HepG2 (cell line): ENCODE data around the gene SLC51B. TPM values are rescaled to one million over a fixed set of nuclear protein-coding genes. Genes with fewer than 3 reads are reported as not detected.

Experiments used
- ATAC-seq: fragments of 200-7000 bp; cut with Tn5 transposase; 3 replicates; pipeline ENCODE4 v1.9.1; 2020; ENCODE audit warnings: mild to moderate bottlenecking, moderate library complexity
- BruUV-seq: library from RNA; stranded (reverse); fragments of 400-500 nt; replicated peaks from 2 replicates; lab custom pipeline; 2021; lab: Mats Ljungman, UMichigan
- CTCF ChIA-PET: fragments of 300-600 bp; formaldehyde crosslinking; extraction: SDS; loops from one replicate; lab custom pipeline; 2021; ENCODE audit warnings: low total read pairs, inconsistent platforms, low intra/inter-chr PET ratio; lab: Yijun Ruan, JAX
- POLR2A ChIA-PET: fragments of 350-600 bp; sonication (Branson Sonifier 250); formaldehyde crosslinking; loops from one replicate; lab custom pipeline; 2020; ENCODE audit warnings: antibody characterized with exemption, inconsistent platforms; lab: Yijun Ruan, JAX
- DNase-seq: peaks from one replicate; pipeline ENCODE4 v3.0.0-alpha.2; 2015; ENCODE audit warnings: low spot score
- FAIRE-seq: peaks from 3 replicates; lab custom pipeline; 2011; peaks lifted over from hg19 to GRCh38; lab: Jason Lieb, UNC
- H2AFZ ChIP-seq: one replicate; pipeline ENCODE4 v1.6.1; 2011; ENCODE audit warnings: low read length, inconsistent platforms
- H3K27ac ChIP-seq: fragments of 300-600 bp; 3 replicates; pipeline ENCODE4 v1.8.0; 2011; ENCODE audit warnings: mixed run types, mild to moderate bottlenecking, mixed read lengths, low read length, inconsistent platforms; ENCODE audit not compliant: insufficient read depth; ENCODE audit errors: extremely low read length
- H3K27me3 ChIP-seq, 2 experiments: fragments of 200-600 bp in 1 of 2; 2 replicates in 1 of 2; 3 replicates in 1 of 2; pipeline versions ENCODE4 v1.6.0 to v1.8.0; 2011; ENCODE audit warnings: low read length in 2 of 2, mild to moderate bottlenecking in 2 of 2, moderate library complexity in 2 of 2, inconsistent platforms in 1 of 2; ENCODE audit not compliant: insufficient read depth in 2 of 2, control insufficient read depth in 1 of 2
- H3K36me3 ChIP-seq, 2 experiments: fragments of 200-600 bp in 1 of 2; replicated peaks in 1 of 2; 2 replicates in 1 of 2; 3 replicates in 1 of 2; pipeline versions ENCODE4 v1.5.1 to v1.8.0; 2011; ENCODE audit warnings: low read length in 2 of 2, inconsistent platforms in 1 of 2; ENCODE audit not compliant: insufficient read depth in 2 of 2, control insufficient read depth in 1 of 2
- H3K4me1 ChIP-seq: 2 replicates; pipeline ENCODE4 v1.5.1; 2012; ENCODE audit warnings: low read length, inconsistent platforms; ENCODE audit not compliant: insufficient read depth
- H3K4me2 ChIP-seq: 2 replicates; pipeline ENCODE4 v1.6.0; 2011; ENCODE audit warnings: low read depth, low read length, inconsistent platforms
- H3K4me3 ChIP-seq, 3 experiments: fragments of 200-600 bp in 1 of 3; sonication (generic), shearing (Covaris generic) in 1 of 3; replicated peaks in 1 of 3; 2 replicates each; pipeline ENCODE4 v1.5.1; 2011 to 2016; ENCODE audit warnings: low read length in 3 of 3, inconsistent platforms in 2 of 3, low read depth in 2 of 3, mild to moderate bottlenecking in 2 of 3, control low read depth in 1 of 3, mixed read lengths in 1 of 3; ENCODE audit not compliant: insufficient read depth in 1 of 3
- H3K79me2 ChIP-seq: one replicate; pipeline ENCODE4 v1.6.1; 2011; ENCODE audit warnings: low read length, inconsistent platforms; ENCODE audit not compliant: insufficient read depth
- H3K9ac ChIP-seq: 2 replicates; pipeline ENCODE4 v1.6.0; 2011; ENCODE audit warnings: mild to moderate bottlenecking, low read depth, low read length, inconsistent platforms; ENCODE audit not compliant: insufficient read depth
- H3K9me3 ChIP-seq: 2 replicates; pipeline ENCODE4 v1.5.1; 2012; ENCODE audit warnings: mild to moderate bottlenecking, low read length
- H4K20me1 ChIP-seq: 2 replicates; pipeline ENCODE4 v1.6.0; 2011; ENCODE audit warnings: inconsistent platforms, mild to moderate bottlenecking, low read length, moderate library complexity; ENCODE audit not compliant: insufficient read depth
- FOXP1 ChIP-seq, 2 experiments: fragments of 450-650 bp in 1 of 2; IDR thresholded peaks; 2 replicates each; pipeline ENCODE4 v1.6.1; 2017 to 2018; ENCODE audit warnings: antibody characterized with exemption in 1 of 2
- KLF15 ChIP-seq: sonication (generic); formaldehyde crosslinking; IDR thresholded peaks from 2 replicates; pipeline ENCODE4 v1.8.1; 2023; ENCODE audit warnings: borderline replicate concordance, mild to moderate bottlenecking, inconsistent platforms, missing genetic modification reagents, mixed read lengths
- MATR3 ChIP-seq: sonication (generic); formaldehyde crosslinking; IDR thresholded peaks from 2 replicates; pipeline ENCODE4 v1.4.0; 2020; ENCODE audit warnings: missing genetic modification reagents
- NR2F1 ChIP-seq, 2 experiments: fragments of 450-650 bp in 1 of 2; formaldehyde crosslinking in 1 of 2; IDR thresholded peaks; 2 replicates each; pipeline versions ENCODE4 v1.5.0 to v1.6.1; 2016 to 2020; ENCODE audit warnings: mild to moderate bottlenecking in 1 of 2, missing compliant biosample characterization in 1 of 2, missing genetic modification reagents in 1 of 2, moderate library complexity in 1 of 2
- RCOR2 ChIP-seq: IDR thresholded peaks from 2 replicates; pipeline ENCODE4 v1.6.1; 2016; ENCODE audit warnings: missing biosample characterization, missing genetic modification reagents
- THYN1 ChIP-seq: sonication (generic); formaldehyde crosslinking; IDR thresholded peaks from 2 replicates; pipeline ENCODE4 v1.8.1; 2023; ENCODE audit warnings: low read depth, mild to moderate bottlenecking, moderate library complexity, missing genetic modification reagents, borderline replicate concordance
- ZFY ChIP-seq: sonication (generic); formaldehyde crosslinking; IDR thresholded peaks from 2 replicates; pipeline ENCODE4 v1.4.0; 2020; ENCODE audit warnings: missing genetic modification reagents
- ZNF33A ChIP-seq: sonication (generic); formaldehyde crosslinking; IDR thresholded peaks from 2 replicates; pipeline ENCODE4 v1.5.1; 2020; ENCODE audit warnings: missing genetic modification reagents, mild to moderate bottlenecking, moderate library complexity, borderline replicate concordance
- ZNF891 ChIP-seq: sonication (generic); formaldehyde crosslinking; IDR thresholded peaks from 2 replicates; pipeline ENCODE4 v1.5.0; 2020; ENCODE audit warnings: mild to moderate bottlenecking, missing genetic modification reagents
- WGBS: methylation state at CpG from one replicate; pipeline ENCODE4 v1.1.6; 2017; ENCODE audit warnings: low lambda C conversion rate; 5-methylcytosine and 5-hydroxymethylcytosine counted together
- in situ Hi-C: cut with HindIII; loops from 2 replicates; pipeline ENCODE4 v1.10.0; 2017; ENCODE audit warnings: low pct_unique_long_range_greater_than_20kb; ENCODE audit not compliant: extremely low pct_ligation_motif_present
- intact Hi-C: fragments of 100-400 bp; cut with micrococcal nuclease; formaldehyde crosslinking; loops from one replicate; pipeline ENCODE4 v1.10.0; 2022; ENCODE audit not compliant: unreplicated experiment
- polyA plus RNA-seq, 8 experiments: library from polyadenylated mRNA; depleted of rRNA in 3 of 8; stranded (reverse) in 7 of 8; unstranded in 1 of 8; fragments of >200 nt; fragmentation: Illumina TruSeq in 4 of 8; extraction: Trizol in 4 of 8; gene quantifications; 2 replicates each; pipeline versions ENCODE4 v1.2.1 to v1.2.3, GENCODE V29; 2011 to 2016; ENCODE audit warnings: low read depth in 4 of 8, missing spikeins in 1 of 8, mixed read lengths in 1 of 8; ENCODE audit not compliant: insufficient read depth in 1 of 8
- total RNA-seq, 5 experiments: library from RNA; depleted of rRNA; stranded (reverse); fragments of >200 nt; fragmentation: Illumina TruSeq; extraction: Trizol; gene quantifications; 2 replicates each; pipeline ENCODE4 v1.2.3, GENCODE V29; 2016; ENCODE audit warnings: low read depth in 1 of 5
- TF ChIP-seq, protein P1 (sequence below), 2 experiments: sonication (generic) in 1 of 2; formaldehyde crosslinking in 1 of 2; IDR thresholded peaks; 2 replicates each; pipeline versions ENCODE4 v1.4.0 to v1.6.1; 2016 to 2020; ENCODE audit warnings: borderline replicate concordance in 1 of 2, low read depth in 1 of 2, mild to moderate bottlenecking in 1 of 2, missing genetic modification reagents in 1 of 2
- TF ChIP-seq, protein P2 (sequence below): sonication (generic); formaldehyde crosslinking; IDR thresholded peaks from 2 replicates; pipeline ENCODE4 v1.4.0; 2020; ENCODE audit warnings: mild to moderate bottlenecking, low read depth, missing genetic modification reagents
- TF ChIP-seq, protein P3 (sequence below): sonication (generic); formaldehyde crosslinking; IDR thresholded peaks from 2 replicates; pipeline ENCODE4 v1.5.0; 2020; ENCODE audit warnings: missing genetic modification reagents
- TF ChIP-seq, protein P4 (sequence below): IDR thresholded peaks from 2 replicates; pipeline ENCODE4 v1.6.1; 2016

Gene SLC51B
- total and polyA plus RNA-seq, 2 of the 13 experiments (the other 11 are each of a cell fraction or from before 2014, with no cell fraction given), result 14.9 to 17.1 TPM

DNA sequence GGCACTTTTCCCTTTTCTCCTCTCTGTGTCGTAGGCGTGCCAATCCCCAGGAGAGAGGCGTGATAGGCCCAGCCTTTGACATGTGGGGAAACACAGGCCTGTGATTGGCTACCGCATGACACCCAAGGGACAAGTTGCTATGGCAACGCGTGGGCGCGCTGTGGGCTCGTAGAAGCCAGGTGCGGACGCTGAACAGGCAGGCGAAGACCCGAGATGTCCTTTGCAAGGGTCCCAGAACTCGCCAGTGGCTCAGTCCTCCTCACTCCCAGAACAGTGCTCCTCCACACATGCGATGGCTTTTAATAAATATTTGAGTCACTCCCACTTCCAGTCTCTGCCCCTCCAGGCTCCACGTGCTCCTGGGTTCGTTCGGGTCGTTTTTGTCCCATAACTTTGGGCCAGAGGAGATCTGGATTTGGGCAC is 4.2 kb downstream of the SLC51B start (continued):
- TF ChIP-seq, protein P1, sequence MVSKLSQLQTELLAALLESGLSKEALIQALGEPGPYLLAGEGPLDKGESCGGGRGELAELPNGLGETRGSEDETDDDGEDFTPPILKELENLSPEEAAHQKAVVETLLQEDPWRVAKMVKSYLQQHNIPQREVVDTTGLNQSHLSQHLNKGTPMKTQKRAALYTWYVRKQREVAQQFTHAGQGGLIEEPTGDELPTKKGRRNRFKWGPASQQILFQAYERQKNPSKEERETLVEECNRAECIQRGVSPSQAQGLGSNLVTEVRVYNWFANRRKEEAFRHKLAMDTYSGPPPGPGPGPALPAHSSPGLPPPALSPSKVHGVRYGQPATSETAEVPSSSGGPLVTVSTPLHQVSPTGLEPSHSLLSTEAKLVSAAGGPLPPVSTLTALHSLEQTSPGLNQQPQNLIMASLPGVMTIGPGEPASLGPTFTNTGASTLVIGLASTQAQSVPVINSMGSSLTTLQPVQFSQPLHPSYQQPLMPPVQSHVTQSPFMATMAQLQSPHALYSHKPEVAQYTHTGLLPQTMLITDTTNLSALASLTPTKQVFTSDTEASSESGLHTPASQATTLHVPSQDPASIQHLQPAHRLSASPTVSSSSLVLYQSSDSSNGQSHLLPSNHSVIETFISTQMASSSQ (IDR thresholded peaks at IDR 0.05; ENCODE audit: low read depth), result no peak
- TF ChIP-seq, protein P1 (CRISPR knock-in tag; IDR thresholded peaks at IDR 0.05; ENCODE audit: borderline replicate concordance), result no peak
- no peak for TF ChIP-seq RCOR2
- TF ChIP-seq, all 625 proteins: peak for 5

DNA sequence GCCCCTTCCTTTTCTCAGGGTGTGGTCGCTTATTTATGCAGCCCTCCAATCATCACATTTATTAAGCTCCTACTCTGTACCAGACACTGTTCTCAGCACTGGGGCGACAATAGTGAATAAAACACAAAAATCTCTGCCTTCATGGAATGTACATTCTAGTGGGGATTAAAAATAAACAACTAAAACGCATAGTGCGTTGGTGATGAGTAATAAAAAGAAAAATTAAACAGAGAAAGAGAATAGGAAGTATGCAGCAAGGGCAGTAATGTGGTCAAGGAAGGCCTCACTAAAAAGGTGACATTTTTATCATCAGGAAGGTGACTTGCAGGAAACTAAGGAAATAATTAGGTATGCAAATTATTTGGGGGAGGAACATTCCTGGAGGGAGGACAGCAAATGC is 5.1 kb downstream of the SLC51B start:
- ChIA-PET POLR2A (no interaction called here), CTCF (no interaction called here)
- no peak for DNase-seq
- no peak overlapping the region for H3K4me3 ChIP-seq
- in situ Hi-C loops, result loop anchor here (5.0 kb wide), 1 partner anchor 37 kb away; no protein-coding TSS in a partner anchor
- H3K9ac ChIP-seq, result no peak overlapping the region
- no peak overlapping the region for H3K27ac ChIP-seq
- FAIRE-seq, result no peak
- whole genome bisulfite sequencing, result 95% methylated on average over 4 of the region's 4 CpGs
- no peak overlapping the region for H3K4me2 ChIP-seq
- no peaks in the 10 kb centered on the region for H4K20me1 ChIP-seq
- BruUV-seq, result no TSS peak
- peaks cover 64% of the 10 kb centered on the region for H3K4me1 ChIP-seq
- no peaks in the 10 kb centered on the region for H3K79me2 ChIP-seq
- intact Hi-C loops, result loop anchor here (5.0 to 10.0 kb wide), 2 partner anchors 58 to 245 kb away; partner anchors contain the start of gene RNU5A-1
- H3K9me3 ChIP-seq, result no peaks in the 10 kb centered on the region
- no peaks in the 10 kb centered on the region for H3K27me3 ChIP-seq
- H2AFZ ChIP-seq, result no peak overlapping the region
- no peaks in the 10 kb centered on the region for H3K36me3 ChIP-seq
- no peak for ATAC-seq
- no peak for TF ChIP-seq KLF15
- no peak for TF ChIP-seq ZFY (CRISPR knock-in tag)
- no peak for TF ChIP-seq FOXP1 (IDR thresholded peaks at IDR 0.05)
- TF ChIP-seq FOXP1 (CRISPR knock-in tag; IDR thresholded peaks at IDR 0.05), result no peak
- TF ChIP-seq, protein P2, sequence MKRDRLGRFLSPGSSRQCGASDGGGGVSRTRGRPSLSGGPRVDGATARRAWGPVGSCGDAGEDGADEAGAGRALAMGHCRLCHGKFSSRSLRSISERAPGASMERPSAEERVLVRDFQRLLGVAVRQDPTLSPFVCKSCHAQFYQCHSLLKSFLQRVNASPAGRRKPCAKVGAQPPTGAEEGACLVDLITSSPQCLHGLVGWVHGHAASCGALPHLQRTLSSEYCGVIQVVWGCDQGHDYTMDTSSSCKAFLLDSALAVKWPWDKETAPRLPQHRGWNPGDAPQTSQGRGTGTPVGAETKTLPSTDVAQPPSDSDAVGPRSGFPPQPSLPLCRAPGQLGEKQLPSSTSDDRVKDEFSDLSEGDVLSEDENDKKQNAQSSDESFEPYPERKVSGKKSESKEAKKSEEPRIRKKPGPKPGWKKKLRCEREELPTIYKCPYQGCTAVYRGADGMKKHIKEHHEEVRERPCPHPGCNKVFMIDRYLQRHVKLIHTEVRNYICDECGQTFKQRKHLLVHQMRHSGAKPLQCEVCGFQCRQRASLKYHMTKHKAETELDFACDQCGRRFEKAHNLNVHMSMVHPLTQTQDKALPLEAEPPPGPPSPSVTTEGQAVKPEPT (CRISPR knock-in tag), result no peak
- TF ChIP-seq THYN1, result no peak
- no peak for TF ChIP-seq NR2F1 (CRISPR knock-in tag; IDR thresholded peaks at IDR 0.05)
- TF ChIP-seq, protein P3, sequence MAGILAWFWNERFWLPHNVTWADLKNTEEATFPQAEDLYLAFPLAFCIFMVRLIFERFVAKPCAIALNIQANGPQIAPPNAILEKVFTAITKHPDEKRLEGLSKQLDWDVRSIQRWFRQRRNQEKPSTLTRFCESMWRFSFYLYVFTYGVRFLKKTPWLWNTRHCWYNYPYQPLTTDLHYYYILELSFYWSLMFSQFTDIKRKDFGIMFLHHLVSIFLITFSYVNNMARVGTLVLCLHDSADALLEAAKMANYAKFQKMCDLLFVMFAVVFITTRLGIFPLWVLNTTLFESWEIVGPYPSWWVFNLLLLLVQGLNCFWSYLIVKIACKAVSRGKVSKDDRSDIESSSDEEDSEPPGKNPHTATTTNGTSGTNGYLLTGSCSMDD (CRISPR knock-in tag), result no peak
- TF ChIP-seq ZNF891 (CRISPR knock-in tag), result no peak
- TF ChIP-seq ZNF33A (CRISPR knock-in tag), result no peak
- no peak for TF ChIP-seq MATR3 (CRISPR knock-in tag)
- TF ChIP-seq, protein P4, sequence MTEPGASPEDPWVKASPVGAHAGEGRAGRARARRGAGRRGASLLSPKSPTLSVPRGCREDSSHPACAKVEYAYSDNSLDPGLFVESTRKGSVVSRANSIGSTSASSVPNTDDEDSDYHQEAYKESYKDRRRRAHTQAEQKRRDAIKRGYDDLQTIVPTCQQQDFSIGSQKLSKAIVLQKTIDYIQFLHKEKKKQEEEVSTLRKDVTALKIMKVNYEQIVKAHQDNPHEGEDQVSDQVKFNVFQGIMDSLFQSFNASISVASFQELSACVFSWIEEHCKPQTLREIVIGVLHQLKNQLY, result no peak
